Activated CD8-positive, alpha-beta T cell treated with anti-CD3 and anti-CD28 coated beads for 36 hours (primary cell): Measurements from ENCODE around the gene COPS7B. TPM values are rescaled to one million over a fixed set of nuclear protein-coding genes. Genes with fewer than 3 reads are reported as not detected.

Source experiments
- ATAC-seq: fragments of 200-7000 bp; cut with Tn5 transposase; one replicate; pipeline ENCODE4 v1.10.0; 2021; ENCODE audit warnings: mild to moderate bottlenecking, moderate library complexity
- CTCF ChIA-PET: fragments of 350-600 bp; sonication (Branson Sonifier 250); formaldehyde crosslinking; loops from one replicate; lab custom pipeline; 2021; ENCODE audit warnings: antibody characterized with exemption; lab: Charles Lee
- POLR2A ChIA-PET: fragments of 350-600 bp; sonication (Branson Sonifier 250); formaldehyde crosslinking; loops from one replicate; lab custom pipeline; 2021; ENCODE audit warnings: antibody characterized with exemption; lab: Charles Lee
- DNase-seq: peaks from one replicate; pipeline ENCODE4 v3.0.0-alpha.2; 2020
- H3K27ac Mint-ChIP-seq: one replicate; pipeline ENCODE4 v1.8.0; 2021; ENCODE audit warnings: mild to moderate bottlenecking, mixed read lengths
- H3K27me3 Mint-ChIP-seq: one replicate; pipeline ENCODE4 v1.8.0; 2021; ENCODE audit warnings: mixed read lengths
- H3K36me3 Mint-ChIP-seq: one replicate; pipeline ENCODE4 v1.8.0; 2021; ENCODE audit warnings: low read depth, mixed read lengths
- H3K4me1 Mint-ChIP-seq: one replicate; pipeline ENCODE4 v1.8.0; 2021; ENCODE audit warnings: low read depth, mixed read lengths
- H3K4me3 Mint-ChIP-seq: one replicate; pipeline ENCODE4 v1.8.0; 2021; ENCODE audit warnings: mild to moderate bottlenecking, moderate library complexity, mixed read lengths
- H3K9me3 Mint-ChIP-seq: one replicate; pipeline ENCODE4 v1.8.0; 2021; ENCODE audit warnings: mixed read lengths
- CTCF ChIP-seq: fragments of 200-600 bp; IDR thresholded peaks from one replicate; pipeline ENCODE4 v1.8.0; 2022; ENCODE audit warnings: antibody characterized with exemption, mild to moderate bottlenecking
- intact Hi-C: fragments of 100-400 bp; cut with micrococcal nuclease; formaldehyde crosslinking; loops from one replicate; pipeline ENCODE4 v1.10.0; 2022
- total RNA-seq, 2 experiments: library from RNA; stranded (reverse); gene quantifications; one replicate each; pipeline ENCODE4 v1.2.3, GENCODE V29; 2021

The COPS7B gene
- total RNA-seq, 2 experiments from 2014 or later: 51.3 to 53.6 TPM

- intact Hi-C loops: no loop called here
- DNase-seq (no peak), ATAC-seq (no peak)
- CTCF ChIA-PET: no interaction called here
- Mint-ChIP-seq H3K36me3 (peaks cover 6% of the 10 kb centered on the region), H3K9me3 (no peaks in the 10 kb centered on the region), H3K27me3 (peaks cover 7% of the 10 kb centered on the region), H3K4me1 (no peaks in the 10 kb centered on the region), H3K27ac (no peak overlapping the region), H3K4me3 (no peak overlapping the region)
- POLR2A ChIA-PET: no interaction called here
- TF ChIP-seq CTCF: no peak
Observed at GRCh38 chr2:231819447-231820042, 33.3 kb downstream of the COPS7B start.

DNA sequence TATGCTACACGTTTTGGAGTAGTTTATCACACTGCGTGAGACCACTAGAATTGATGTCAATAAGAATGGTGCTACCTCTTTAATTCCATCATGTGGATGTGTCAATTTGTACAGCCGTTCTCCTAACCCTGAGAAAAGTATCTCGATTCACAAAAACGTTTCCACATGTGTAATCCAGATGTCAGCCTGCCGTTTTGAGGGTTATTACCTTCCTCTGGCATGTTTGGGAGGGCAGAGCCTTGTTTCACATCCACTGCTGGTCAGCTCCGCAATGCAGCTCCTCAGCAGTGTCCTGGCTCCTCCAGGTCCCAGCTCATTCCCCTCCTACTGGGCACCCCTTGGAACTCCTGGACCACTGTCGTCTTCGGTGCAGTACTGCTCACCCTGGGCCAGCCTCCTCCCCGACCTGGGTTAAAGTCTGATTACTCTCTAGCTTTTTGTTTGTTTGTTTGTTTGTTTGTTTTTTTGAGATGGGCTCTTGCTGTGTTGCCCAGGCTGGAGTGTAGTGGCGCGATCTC, 34.6 kb downstream of the COPS7B start:
- intact Hi-C loops: no loop called here
- no peak overlapping the region for H3K4me3 Mint-ChIP-seq
- TF ChIP-seq CTCF: no peak
- H3K27ac Mint-ChIP-seq: no peak overlapping the region
- no peaks in the 10 kb centered on the region for H3K36me3 Mint-ChIP-seq
- DNase-seq (no peak), ATAC-seq (no peak)
- ChIA-PET CTCF (interaction anchor here (0.8 kb wide), 1 partner anchor 80 kb away, joined by 3 read pairs; no protein-coding TSS in a partner anchor), POLR2A (no interaction called here)
- H3K4me1 Mint-ChIP-seq: no peaks in the 10 kb centered on the region
- no peaks in the 10 kb centered on the region for H3K9me3 Mint-ChIP-seq
- peaks cover 8% of the 10 kb centered on the region for H3K27me3 Mint-ChIP-seq

GRCh38 chr2:231821908-231822307, 35.7 kb downstream of the COPS7B start:
- CTCF ChIA-PET: interaction anchor here (0.8 kb wide), 1 partner anchor 79 kb away, joined by 3 read pairs; no protein-coding TSS in a partner anchor
- no peak overlapping the region for H3K4me3 Mint-ChIP-seq
- no peak for TF ChIP-seq CTCF
- ATAC-seq: no peak
- H3K4me1 Mint-ChIP-seq: no peaks in the 10 kb centered on the region
- H3K27ac Mint-ChIP-seq: no peak overlapping the region
- intact Hi-C loops: no loop called here
- H3K27me3 Mint-ChIP-seq: peaks cover 8% of the 10 kb centered on the region
- no peaks in the 10 kb centered on the region for H3K36me3 Mint-ChIP-seq
- DNase-seq: no peak
- H3K9me3 Mint-ChIP-seq: no peaks in the 10 kb centered on the region
- POLR2A ChIA-PET: no interaction called here

- H3K27me3 Mint-ChIP-seq: peaks cover 10% of the 10 kb centered on the region
- no peak for DNase-seq
- TF ChIP-seq CTCF: no peak
- H3K27ac Mint-ChIP-seq: no peak overlapping the region
- intact Hi-C loops: no loop called here
- no peaks in the 10 kb centered on the region for H3K9me3 Mint-ChIP-seq
- no peak overlapping the region for H3K4me3 Mint-ChIP-seq
- ChIA-PET CTCF (interaction anchor here (0.7 to 2.1 kb wide), 10 partner anchors 8 to 431 kb away, joined by 3 to 5 read pairs (median 4); no protein-coding TSS in a partner anchor), POLR2A (no interaction called here)
- H3K36me3 Mint-ChIP-seq: no peaks in the 10 kb centered on the region
- no peak for ATAC-seq
- H3K4me1 Mint-ChIP-seq: no peaks in the 10 kb centered on the region
Observed at GRCh38 chr2:231853105-231853504, 66.9 kb downstream of the COPS7B start.

- H3K4me3 Mint-ChIP-seq: no peak overlapping the region
- TF ChIP-seq CTCF: no peak
- intact Hi-C loops: no loop called here
- H3K27ac Mint-ChIP-seq: no peak overlapping the region
- H3K4me1 Mint-ChIP-seq: no peaks in the 10 kb centered on the region
- ATAC-seq (no peak), DNase-seq (no peak)
- ChIA-PET CTCF (no interaction called here), POLR2A (no interaction called here)
- no peaks in the 10 kb centered on the region for H3K9me3 Mint-ChIP-seq
- H3K36me3 Mint-ChIP-seq: no peaks in the 10 kb centered on the region
- H3K27me3 Mint-ChIP-seq: peaks cover 10% of the 10 kb centered on the region
Observed at GRCh38 chr2:231854616-231855125, 68.4 kb downstream of the COPS7B start.
